Central memory CD4-positive, alpha-beta T cell (primary cell): Measurements from ENCODE around the gene C2orf76.
"Not testable (repeated sequence)": the region's sequence is repeated elsewhere in the genome, so short reads cannot be mapped to it uniquely, and the experiment has no call there.

Experiments
- DNase-seq: peaks from one replicate; pipeline ENCODE4 v3.0.0; 2022
- total RNA-seq, 3 experiments: gene quantifications; one replicate each; lab custom pipeline; 2026; lab: John Stamatoyannopoulos, UW

C2orf76 gene
- total RNA-seq, result 2.9 to 6.5 (median 3.7) reads per million in 3 experiments

DNA sequence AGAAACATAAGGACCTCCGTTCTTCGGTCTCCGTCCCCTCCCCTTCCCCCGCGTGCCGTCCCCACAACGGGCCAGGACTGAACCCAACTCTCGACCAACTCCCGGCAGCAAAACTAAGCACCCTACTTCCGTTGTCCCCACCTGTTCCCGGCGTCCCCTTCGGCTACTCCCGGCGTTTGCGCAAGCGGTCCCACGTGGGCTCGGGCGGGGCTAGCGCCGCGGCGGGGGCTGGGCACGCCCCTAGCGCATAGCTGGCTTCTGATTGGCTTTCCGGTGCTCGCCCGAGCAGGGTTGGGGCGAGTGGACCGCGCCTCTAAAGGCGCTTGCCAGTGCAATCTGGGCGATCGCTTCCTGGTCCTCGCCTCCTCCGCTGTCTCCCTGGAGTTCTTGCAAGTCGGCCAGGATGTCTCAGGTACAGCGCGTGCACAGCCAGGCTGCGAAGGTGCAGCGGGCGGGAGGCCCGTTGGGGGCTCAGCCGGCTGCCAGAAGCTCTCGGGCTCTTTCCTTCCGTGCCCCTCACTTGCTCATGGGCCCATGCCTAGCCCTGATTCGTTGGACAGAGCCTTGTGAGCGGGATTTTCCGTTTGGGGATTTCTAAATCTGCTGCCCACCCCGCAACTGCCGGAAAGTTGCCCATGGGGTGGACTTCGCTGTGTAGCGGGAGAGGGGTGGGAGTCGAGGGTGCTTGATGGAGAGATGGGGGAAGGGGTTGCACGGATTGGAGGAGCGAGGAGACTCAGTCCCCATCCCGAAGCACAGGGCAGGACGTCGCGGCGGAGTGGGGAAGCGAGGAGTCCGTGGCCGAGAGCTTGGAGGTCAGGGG, at the start of gene C2orf76, which contains the start of gene DBI:
Gene C2orf76 (minus strand): TSS at position 186 of the 823 bp plus-strand sequence. CDS start 26,875 bp downstream, outside the sequence.
Gene DBI (plus strand): TSS at position 329 of the 823 bp plus-strand sequence. CDS start 75 bp downstream, at position 404.
- peak; percentile 88 for DNase-seq

DNA sequence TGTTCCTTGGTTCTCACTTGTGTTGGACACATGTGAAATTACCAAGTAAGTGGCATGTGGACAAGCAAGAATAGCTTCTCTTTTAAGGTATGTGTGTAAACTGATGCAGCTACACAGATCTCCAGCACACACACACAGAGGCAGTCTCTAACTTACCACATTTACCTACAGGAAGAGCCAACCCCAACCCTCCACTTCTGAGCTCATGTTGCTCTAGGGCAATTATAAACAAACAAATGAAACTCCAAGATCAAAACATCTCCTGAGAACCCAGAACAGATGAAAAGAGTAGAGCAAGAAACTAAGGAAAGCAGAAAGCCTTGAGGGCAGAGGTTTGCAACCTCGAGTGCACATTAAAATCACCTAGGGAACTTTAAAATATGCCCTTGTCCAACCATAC, 49.0 kb upstream of the C2orf76 start:
- no peak for DNase-seq

DNA sequence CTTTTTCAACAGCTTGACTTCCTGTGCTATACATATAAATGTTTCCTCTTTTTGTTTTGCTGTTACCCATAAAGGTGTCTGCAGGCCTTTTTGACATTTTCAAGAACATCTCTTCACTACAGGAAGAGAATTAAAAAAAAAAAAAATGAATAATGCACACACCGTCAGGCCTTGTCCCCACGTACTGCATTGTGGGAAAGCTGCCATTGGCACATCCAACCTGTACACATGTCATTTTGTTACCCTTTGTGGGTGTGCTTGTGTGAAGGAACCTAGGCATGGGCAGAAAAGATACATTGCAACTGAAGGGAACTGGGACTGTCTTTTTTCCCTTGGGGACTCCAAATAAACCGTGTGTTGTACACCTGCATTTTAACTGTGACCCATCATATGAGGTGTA, 48.3 kb upstream of the C2orf76 start:
- DNase-seq, result no peak

- DNase-seq, result no peak
Measured at GRCh38 chr2:119409506-119409905, 42.9 kb upstream of the C2orf76 start.

DNA sequence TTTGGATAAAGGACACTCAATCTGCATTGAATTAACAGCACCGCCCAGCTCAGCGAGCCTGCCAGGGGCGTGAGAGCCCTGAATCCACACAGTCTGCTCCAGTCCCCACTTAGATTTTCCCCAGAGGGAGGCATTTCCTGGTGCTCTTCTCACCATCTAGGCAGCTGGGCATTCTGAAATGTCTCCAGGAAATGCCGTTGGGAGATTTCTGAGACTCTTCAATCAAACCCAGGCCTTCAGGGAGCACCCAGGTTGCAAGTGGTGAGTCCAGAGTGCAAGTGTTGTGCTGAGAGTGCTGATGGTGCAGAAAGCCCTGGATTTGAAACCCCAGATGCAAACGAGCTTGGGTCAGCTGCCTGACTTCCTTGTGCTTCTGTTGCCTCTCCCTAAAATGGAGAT, 41.6 kb upstream of the C2orf76 start:
- no peak for DNase-seq

DNA sequence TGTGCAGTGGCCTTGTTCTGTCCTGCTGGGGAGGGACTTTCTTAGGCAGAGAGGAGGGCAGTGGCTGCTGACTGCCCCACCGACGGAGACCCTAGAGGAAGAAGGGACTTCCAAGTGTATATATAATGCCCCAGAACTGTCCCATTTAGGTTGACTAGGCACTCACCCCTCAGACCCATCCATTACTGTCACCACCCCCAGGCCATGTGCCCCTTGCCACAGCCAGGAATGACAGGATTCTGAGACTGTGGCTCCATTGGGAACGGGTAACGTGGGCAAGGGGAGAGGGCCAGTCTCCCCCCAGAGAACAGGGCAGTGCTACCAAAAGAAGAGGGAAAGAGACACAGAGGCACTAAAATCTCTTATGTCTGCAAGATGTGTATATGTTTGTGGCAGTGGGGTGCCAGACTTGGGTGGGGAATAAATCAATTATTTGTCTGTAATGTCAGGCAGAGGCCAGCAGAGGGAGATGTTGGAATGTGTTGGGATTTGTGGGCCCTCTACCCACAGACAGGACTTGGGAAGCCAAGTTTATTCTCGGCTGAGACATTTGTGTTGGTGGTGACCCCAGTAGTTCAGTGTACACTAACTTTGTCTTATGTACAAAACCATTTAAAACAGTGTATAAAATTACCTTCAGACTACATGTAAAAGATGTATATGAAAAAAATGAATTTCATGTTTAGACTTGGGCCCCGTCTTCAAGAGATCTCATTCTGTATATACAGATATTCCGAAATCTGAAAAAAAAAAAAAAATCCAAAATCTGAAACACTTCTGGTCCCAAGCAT, 41.0 kb upstream of the C2orf76 start:
- DNase-seq, result peak; percentile 2

- no peak for DNase-seq
Measured at GRCh38 chr2:119405151-119405550, 38.5 kb upstream of the C2orf76 start.

GRCh38 chr2:119403618-119404017, 37.0 kb upstream of the C2orf76 start:
- not testable (repeated sequence) for DNase-seq

- no peak for DNase-seq
Measured at GRCh38 chr2:119402645-119403560, 36.3 kb upstream of the C2orf76 start.

DNA sequence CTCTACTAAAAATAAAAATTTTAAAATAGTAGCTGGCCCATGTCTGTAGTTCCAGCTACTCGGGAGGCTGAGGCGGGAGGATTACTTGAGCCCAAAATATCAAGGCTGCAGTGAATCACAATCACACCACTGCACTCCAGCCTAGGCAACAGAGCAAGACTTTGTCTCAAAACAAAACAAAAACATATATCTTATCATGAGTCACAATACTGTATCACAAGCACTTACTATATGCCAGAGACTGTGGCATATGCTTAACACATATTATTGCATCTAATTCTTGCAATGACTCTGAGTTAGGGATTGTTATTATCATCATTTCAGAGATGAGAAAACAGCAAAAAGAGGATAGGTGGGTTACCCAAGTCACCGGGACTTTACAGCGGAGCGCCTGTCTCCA, 35.5 kb upstream of the C2orf76 start:
- DNase-seq, result no peak

DNA sequence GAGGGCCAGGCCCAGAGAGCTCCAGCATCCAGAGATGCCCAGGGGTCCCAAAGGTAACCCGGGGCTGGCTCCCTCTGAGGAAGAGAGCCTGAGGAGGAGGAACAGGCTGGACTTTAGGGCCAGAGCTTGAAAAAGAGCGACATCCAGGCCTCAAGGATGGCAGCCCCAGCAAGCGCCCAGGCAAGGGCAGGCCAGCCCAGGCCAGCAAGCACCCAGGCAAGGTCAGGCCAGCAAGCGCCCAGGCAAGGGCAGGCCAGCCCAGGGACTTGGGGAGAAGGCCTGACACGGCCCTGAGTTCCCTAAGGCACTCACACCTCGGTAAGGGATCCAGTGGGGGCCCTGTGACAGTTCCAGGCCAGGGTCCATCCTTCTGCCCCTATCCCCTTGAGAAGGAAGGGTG, 30.6 kb upstream of the C2orf76 start:
- DNase-seq, result no peak

DNA sequence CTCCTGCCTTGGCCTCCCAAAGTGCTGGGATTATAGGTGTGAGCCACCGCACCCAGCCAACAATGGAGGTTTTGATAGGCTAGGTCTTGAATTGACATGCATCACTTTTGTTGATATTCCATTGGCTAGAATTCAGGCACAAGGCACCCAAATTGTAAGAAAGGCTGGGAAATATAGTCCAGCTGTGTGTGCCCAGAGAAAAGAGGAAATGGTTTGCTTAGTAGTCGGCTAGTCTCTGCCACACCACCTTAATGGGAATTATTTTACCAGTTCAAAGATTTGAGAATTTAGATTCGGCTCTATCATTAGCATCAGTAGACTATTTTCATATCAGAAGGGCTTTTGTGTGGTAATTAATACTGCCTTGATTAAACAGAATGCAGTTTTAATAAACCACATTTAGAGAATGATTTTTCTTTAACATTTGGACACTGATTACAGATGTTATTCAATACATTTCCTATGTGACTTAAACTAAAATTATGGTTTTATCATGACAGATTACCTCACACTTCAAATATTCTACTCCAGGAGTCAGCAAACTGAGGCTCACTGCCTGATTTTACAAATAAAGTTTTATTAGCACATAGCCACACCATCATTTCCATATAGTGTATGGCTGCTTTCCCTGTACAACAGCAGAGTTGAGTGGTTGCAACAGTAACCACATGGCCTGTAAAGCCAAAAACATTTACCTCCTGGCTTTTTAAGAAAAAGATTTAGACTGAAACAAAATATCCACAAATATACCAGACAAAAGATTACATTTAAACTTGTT, 27.5 kb upstream of the C2orf76 start:
- DNase-seq, result no peak

GRCh38 chr2:119389615-119390306, 23.1 kb upstream of the C2orf76 start:
- no peak for DNase-seq

GRCh38 chr2:119387381-119388129, 20.9 kb upstream of the C2orf76 start:
- DNase-seq, result no peak

DNA sequence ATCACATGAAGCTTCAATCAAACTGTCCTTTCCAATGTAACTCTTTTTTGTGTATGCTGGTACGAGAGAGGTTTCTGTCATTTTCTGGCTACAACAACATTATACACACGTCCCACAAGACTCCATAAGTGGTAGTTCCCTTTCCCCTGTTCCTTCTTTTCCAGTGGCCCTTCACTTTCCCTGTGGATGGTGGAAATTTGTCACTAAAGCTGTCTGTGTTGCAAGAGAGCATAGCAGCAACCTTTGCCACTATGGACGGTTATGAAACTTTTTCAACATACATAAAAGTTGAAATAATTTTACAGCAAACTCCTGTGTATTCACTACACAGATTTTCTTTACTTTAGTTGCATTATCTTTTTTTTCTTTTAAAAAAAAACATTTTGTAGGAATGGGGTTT, 18.8 kb upstream of the C2orf76 start:
- DNase-seq, result no peak

GRCh38 chr2:119384971-119385370, 18.3 kb upstream of the C2orf76 start:
- no peak for DNase-seq

GRCh38 chr2:119383410-119384140, 16.9 kb upstream of the C2orf76 start:
- DNase-seq, result no peak

GRCh38 chr2:119378566-119378965, 11.9 kb upstream of the C2orf76 start:
- no peak for DNase-seq

DNA sequence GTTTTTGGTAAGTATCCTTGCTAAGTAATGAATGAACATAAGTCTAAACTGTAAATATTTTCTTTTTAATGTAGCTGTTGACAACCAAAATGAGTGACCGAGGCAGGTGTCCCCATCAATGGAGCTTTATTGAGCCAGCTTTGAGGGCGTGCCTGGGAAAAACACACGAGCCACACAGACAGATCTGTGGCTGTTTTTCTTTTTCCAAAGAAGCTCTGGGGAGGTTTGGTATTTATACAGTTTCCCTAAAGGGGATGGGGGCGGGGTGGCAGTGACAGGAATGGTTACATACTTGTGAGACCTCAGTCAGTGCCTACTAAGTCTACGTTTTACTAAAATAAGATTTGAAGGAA, 11.3 kb upstream of the C2orf76 start:
- no peak for DNase-seq
